Endothelial cell of umbilical vein (primary cell): Measurements from ENCODE around the gene OGDH. TPM values are rescaled to one million over a fixed set of nuclear protein-coding genes. Genes with fewer than 3 reads are reported as not detected.

ENCODE experiments used
- BruUV-seq: library from RNA; stranded (reverse); fragments of 400-500 nt; replicated peaks from 2 replicates; lab custom pipeline; 2021; lab: Mats Ljungman, UMichigan
- CTCF ChIA-PET: fragments of 300-600, 350-600 bp; sonication (Branson Sonifier 250); formaldehyde crosslinking; loops from one replicate; lab custom pipeline; 2021; ENCODE audit warnings: antibody characterized with exemption, inconsistent platforms; lab: Charles Lee
- POLR2A ChIA-PET: fragments of 300-600, 350-600 bp; sonication (Branson Sonifier 250); formaldehyde crosslinking; loops from one replicate; lab custom pipeline; 2021; ENCODE audit warnings: antibody characterized with exemption, inconsistent platforms; lab: Charles Lee
- DNase-seq: peaks from one replicate; pipeline ENCODE4 v3.0.0-alpha.2; 2011; ENCODE audit warnings: low read depth, low spot score
- FAIRE-seq: peaks from 2 replicates; lab custom pipeline; 2011; peaks lifted over from hg19 to GRCh38; lab: Jason Lieb, UNC
- H2AFZ ChIP-seq: 2 replicates; pipeline ENCODE4 v1.6.0; 2012; ENCODE audit warnings: low read depth, low read length, control low read depth, inconsistent platforms
- H3K27ac ChIP-seq: 2 replicates; pipeline ENCODE4 v1.5.1; 2011; ENCODE audit warnings: low read depth, mild to moderate bottlenecking, control low read depth, low read length, moderate library complexity; ENCODE audit not compliant: insufficient read depth
- H3K27me3 ChIP-seq, 2 experiments: 2 replicates each; pipeline versions ENCODE4 v1.6.0 to v1.6.1; 2011; ENCODE audit warnings: low read length in 2 of 2, mixed read lengths in 1 of 2; ENCODE audit not compliant: control insufficient read depth in 2 of 2, insufficient read depth in 2 of 2
- H3K36me3 ChIP-seq, 2 experiments: 2 replicates in 1 of 2; 3 replicates in 1 of 2; pipeline ENCODE4 v1.5.1; 2011; ENCODE audit warnings: low read length in 2 of 2, mild to moderate bottlenecking in 1 of 2, moderate library complexity in 1 of 2; ENCODE audit not compliant: control insufficient read depth in 2 of 2, insufficient read depth in 2 of 2; ENCODE audit errors: extremely low read depth in 1 of 2
- H3K4me1 ChIP-seq: 3 replicates; pipeline ENCODE4 v1.5.1; 2011; ENCODE audit warnings: mild to moderate bottlenecking, low read length; ENCODE audit not compliant: control insufficient read depth, insufficient read depth; ENCODE audit errors: extremely low read depth
- H3K4me2 ChIP-seq: 2 replicates; pipeline ENCODE4 v1.6.1; 2011; ENCODE audit warnings: low read length, control low read depth, mixed read lengths; ENCODE audit not compliant: insufficient read depth
- H3K4me3 ChIP-seq, 3 experiments: fragments of 200-600 bp in 1 of 3; sonication (generic), shearing (Covaris generic) in 1 of 3; replicated peaks in 1 of 3; 2 replicates each; pipeline ENCODE4 v1.5.1; 2011 to 2016; ENCODE audit warnings: control low read depth in 3 of 3, low read length in 3 of 3, mild to moderate bottlenecking in 2 of 3, inconsistent platforms in 1 of 3, low read depth in 1 of 3, moderate library complexity in 1 of 3; ENCODE audit not compliant: insufficient read depth in 1 of 3
- H3K79me2 ChIP-seq: 2 replicates; pipeline ENCODE4 v1.6.0; 2012; ENCODE audit warnings: low read length, inconsistent platforms; ENCODE audit not compliant: control insufficient read depth, insufficient read depth
- H3K9ac ChIP-seq: replicated peaks from 2 replicates; pipeline ENCODE3; 2011; ENCODE audit warnings: low read length, control low read depth; ENCODE audit not compliant: insufficient read depth; ENCODE audit errors: extremely low read depth
- H3K9me1 ChIP-seq: replicated peaks from 3 replicates; pipeline ENCODE4 v1.6.0; 2011; ENCODE audit warnings: mild to moderate bottlenecking, low read length; ENCODE audit not compliant: control insufficient read depth, insufficient read depth; ENCODE audit errors: extremely low read depth
- H3K9me3 ChIP-seq: replicated peaks from 2 replicates; pipeline ENCODE4 v1.5.1; 2012; ENCODE audit warnings: low read length, inconsistent platforms; ENCODE audit not compliant: control insufficient read depth, insufficient read depth
- H4K20me1 ChIP-seq: replicated peaks from 2 replicates; pipeline ENCODE3; 2011; ENCODE audit warnings: mild to moderate bottlenecking, low read length; ENCODE audit not compliant: control insufficient read depth, insufficient read depth; ENCODE audit errors: extremely low read depth
- CTCF ChIP-seq, 2 donors: IDR thresholded peaks; 1 replicate in 1 of 2; 2 replicates in 1 of 2; pipeline ENCODE4 v1.5.1; 2011; ENCODE audit warnings: low read length in 2 of 2, mild to moderate bottlenecking in 2 of 2, moderate library complexity in 2 of 2, control low read depth in 1 of 2, inconsistent platforms in 1 of 2, low read depth in 1 of 2; ENCODE audit not compliant: insufficient read depth in 1 of 2; ENCODE audit errors: extremely low read depth in 1 of 2
- EZH2 ChIP-seq: IDR thresholded peaks from 2 replicates; pipeline ENCODE4 v1.6.1; 2012; ENCODE audit warnings: borderline replicate concordance, low read depth, mild to moderate bottlenecking, moderate library complexity, low read length, inconsistent platforms; ENCODE audit not compliant: severe bottlenecking
- FOS ChIP-seq: IDR thresholded peaks from 2 replicates; pipeline ENCODE4 v1.6.1; 2011; ENCODE audit warnings: mild to moderate bottlenecking, low read length, moderate library complexity, borderline replicate concordance; ENCODE audit not compliant: insufficient read depth
- GATA2 ChIP-seq: IDR thresholded peaks from 2 replicates; pipeline ENCODE4 v1.7.0; 2011; ENCODE audit warnings: low read depth, mild to moderate bottlenecking, moderate library complexity, mixed read lengths, low read length; ENCODE audit not compliant: insufficient read length, insufficient read depth
- JUN ChIP-seq: IDR thresholded peaks from 2 replicates; pipeline ENCODE4 v1.6.1; 2011; ENCODE audit warnings: borderline replicate concordance, low read depth; ENCODE audit not compliant: insufficient read length, insufficient read depth
- MYC ChIP-seq: IDR thresholded peaks from one replicate; pipeline ENCODE4 v1.6.1; 2011; ENCODE audit warnings: mild to moderate bottlenecking, low read depth, low read length
- POLR2A ChIP-seq: IDR thresholded peaks from 2 replicates; pipeline ENCODE4 v1.6.1; 2012; ENCODE audit warnings: low read depth, mild to moderate bottlenecking, control low read depth, low read length
- POLR2AphosphoS5 ChIP-seq: IDR thresholded peaks from 2 replicates; pipeline ENCODE4 v1.6.1; 2012; ENCODE audit warnings: low read depth, mild to moderate bottlenecking, control low read depth, low read length, moderate library complexity; ENCODE audit not compliant: insufficient read depth
- dilution Hi-C: fragments of 300-500 bp; cut with MboI; formaldehyde crosslinking; loops from one replicate; pipeline ENCODE4 v1.15.0; 2019; ENCODE audit warnings: low sequenced_read_pairs; ENCODE audit not compliant: extremely low pct_ligation_motif_present
- intact Hi-C: fragments of 100-400 bp; cut with micrococcal nuclease; formaldehyde crosslinking; loops from one replicate; pipeline ENCODE4 v1.10.0; 2022
- polyA plus RNA-seq, 4 experiments: library from polyadenylated mRNA; depleted of rRNA in 3 of 4; stranded (reverse) in 3 of 4; unstranded in 1 of 4; fragments of >200 nt; gene quantifications; 2 replicates each; pipeline versions ENCODE4 v1.2.1 to v1.2.3, GENCODE V29; 2011 to 2012; ENCODE audit warnings: missing spikeins in 1 of 4
- total RNA-seq: library from RNA; stranded (reverse); gene quantifications from 2 replicates; pipeline ENCODE4 v1.2.3, GENCODE V29; 2021
- TF ChIP-seq, protein P1 (sequence below): IDR thresholded peaks from 2 replicates; pipeline ENCODE4 v1.6.1; 2011; ENCODE audit not compliant: insufficient read depth, insufficient read length

OGDH gene
- total and polyA plus RNA-seq, 2 donors (not counting 3 experiments of a cell fraction or from before 2014, with no cell fraction given) = 88.9 to 92.9 TPM

- Histone ChIP-seq H3K9me1 (no peaks in the 10 kb centered on the region), H3K4me3 (no peak overlapping the region), H3K4me1 (peaks cover 20% of the 10 kb centered on the region), H3K4me2 (no peak overlapping the region), H3K36me3 (no peaks in the 10 kb centered on the region), H3K27me3 (no peaks in the 10 kb centered on the region), H3K27ac (no peak overlapping the region), H3K79me2 (no peaks in the 10 kb centered on the region), H2AFZ (no peak overlapping the region), H4K20me1 (no peaks in the 10 kb centered on the region), H3K9me3 (no peaks in the 10 kb centered on the region), H3K9ac (no peak overlapping the region)
- TF ChIP-seq CTCF (IDR thresholded peaks at IDR 0.05; ENCODE audit: extremely low read depth in 1 of 2, insufficient read depth in 1 of 2, low read depth in 1 of 2, low read length in 2 of 2) (no peak), POLR2AphosphoS5 (no peak), JUN (no peak), MYC (no peak), FOS (no peak), GATA2 (no peak), POLR2A (no peak), EZH2 (no peak)
- TF ChIP-seq, protein P1, sequence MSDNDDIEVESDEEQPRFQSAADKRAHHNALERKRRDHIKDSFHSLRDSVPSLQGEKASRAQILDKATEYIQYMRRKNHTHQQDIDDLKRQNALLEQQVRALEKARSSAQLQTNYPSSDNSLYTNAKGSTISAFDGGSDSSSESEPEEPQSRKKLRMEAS = no peak
- ChIA-PET CTCF (no interaction called here), POLR2A (no interaction called here)
- intact Hi-C loops (no loop called here), dilution Hi-C loops (no loop called here)
- DNase-seq (no peak), FAIRE-seq (no peak)
- no TSS peak for BruUV-seq
Observed at GRCh38 chr7:44736896-44737295, 130.5 kb downstream of the OGDH start.
